Measurements from ENCODE around the gene PRLH. TPM values are rescaled to one million over a fixed set of nuclear protein-coding genes. Genes with fewer than 3 reads are reported as not detected.

The PRLH gene
- polyA plus RNA-seq, 1 experiment: not detected

DNA sequence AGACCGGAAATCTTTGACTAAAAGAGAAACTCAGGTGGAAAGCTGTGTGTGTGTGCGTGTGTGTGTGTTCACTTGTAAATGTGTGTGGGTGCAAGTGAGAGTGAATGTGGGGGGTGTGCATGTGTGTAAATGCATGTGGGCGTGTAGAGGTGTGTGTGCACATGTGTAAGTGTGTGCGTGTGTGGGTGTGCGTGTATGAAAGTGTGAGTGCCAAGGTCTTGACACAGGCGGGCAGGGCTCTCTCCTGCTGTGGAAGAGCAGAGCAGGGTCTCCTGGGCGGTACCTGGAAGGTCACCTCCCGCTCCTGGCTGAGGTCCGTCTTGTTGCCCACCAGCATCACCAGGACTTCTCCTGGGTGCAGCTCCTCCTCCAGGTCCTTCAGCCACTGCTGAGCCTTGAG, 10.6 kb downstream of the PRLH start:
- CTCF ChIA-PET: interaction anchor here (1.5 to 2.5 kb wide), 2 partner anchors 64 to 168 kb away, joined by 8 to 11 read pairs; no protein-coding TSS in a partner anchor

DNA sequence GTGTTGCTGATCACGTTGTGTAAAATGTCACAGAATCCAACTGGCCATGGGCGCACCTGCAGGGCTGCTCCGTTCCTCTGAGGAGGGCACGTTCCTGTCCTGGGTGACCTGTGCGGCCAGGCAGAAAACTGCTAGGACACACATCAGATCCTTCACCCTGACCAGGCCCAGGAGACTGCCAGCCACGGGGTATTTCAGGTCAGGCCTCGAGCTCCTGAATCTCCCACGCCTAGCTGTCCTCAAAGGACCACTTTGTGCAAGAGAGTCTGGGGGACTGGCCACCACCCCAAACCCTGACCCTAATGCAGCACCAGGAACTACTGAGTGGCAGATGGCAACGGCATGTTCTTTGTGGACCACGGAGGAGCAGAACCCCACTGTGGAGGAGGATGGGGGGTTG, 11.1 kb downstream of the PRLH start:
- no peaks in the 10 kb centered on the region for H3K36me3 ChIP-seq (ENCODE audit: control insufficient read depth, insufficient read depth, low read length)
- ChIA-PET CTCF (interaction anchor here (1.5 kb wide), 1 partner anchor 167 kb away, joined by 8 read pairs; no protein-coding TSS in a partner anchor), POLR2A (no interaction called here)
- H3K27me3 ChIP-seq (ENCODE audit: control insufficient read depth, insufficient read depth, low read length): peaks cover 3% of the 10 kb centered on the region; the same call in 1 of the 2 replicates
- DNase-seq (ENCODE audit: low read depth): no peak
- no peak overlapping the region for H3K4me3 ChIP-seq (ENCODE audit: low read depth, low read length)
- TF ChIP-seq, protein P1, sequence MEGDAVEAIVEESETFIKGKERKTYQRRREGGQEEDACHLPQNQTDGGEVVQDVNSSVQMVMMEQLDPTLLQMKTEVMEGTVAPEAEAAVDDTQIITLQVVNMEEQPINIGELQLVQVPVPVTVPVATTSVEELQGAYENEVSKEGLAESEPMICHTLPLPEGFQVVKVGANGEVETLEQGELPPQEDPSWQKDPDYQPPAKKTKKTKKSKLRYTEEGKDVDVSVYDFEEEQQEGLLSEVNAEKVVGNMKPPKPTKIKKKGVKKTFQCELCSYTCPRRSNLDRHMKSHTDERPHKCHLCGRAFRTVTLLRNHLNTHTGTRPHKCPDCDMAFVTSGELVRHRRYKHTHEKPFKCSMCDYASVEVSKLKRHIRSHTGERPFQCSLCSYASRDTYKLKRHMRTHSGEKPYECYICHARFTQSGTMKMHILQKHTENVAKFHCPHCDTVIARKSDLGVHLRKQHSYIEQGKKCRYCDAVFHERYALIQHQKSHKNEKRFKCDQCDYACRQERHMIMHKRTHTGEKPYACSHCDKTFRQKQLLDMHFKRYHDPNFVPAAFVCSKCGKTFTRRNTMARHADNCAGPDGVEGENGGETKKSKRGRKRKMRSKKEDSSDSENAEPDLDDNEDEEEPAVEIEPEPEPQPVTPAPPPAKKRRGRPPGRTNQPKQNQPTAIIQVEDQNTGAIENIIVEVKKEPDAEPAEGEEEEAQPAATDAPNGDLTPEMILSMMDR (IDR thresholded peaks at IDR 0.05; ENCODE audit: insufficient read depth, low read depth, low read length): no peak

More for the DNA sequence above, 10.6 kb downstream of the PRLH start:
- H3K36me3 ChIP-seq (ENCODE audit: control insufficient read depth, insufficient read depth, low read length): no peaks in the 10 kb centered on the region
- no peak overlapping the region for H3K4me3 ChIP-seq (ENCODE audit: low read depth, low read length)
- H3K27me3 ChIP-seq (ENCODE audit: control insufficient read depth, insufficient read depth, low read length): peaks cover 3% of the 10 kb centered on the region; the same call in 1 of the 2 replicates
- POLR2A ChIA-PET: no interaction called here
- DNase-seq (ENCODE audit: low read depth): no peak
- TF ChIP-seq, protein P1 (IDR thresholded peaks at IDR 0.05; ENCODE audit: insufficient read depth, low read depth, low read length): no peak

DNA sequence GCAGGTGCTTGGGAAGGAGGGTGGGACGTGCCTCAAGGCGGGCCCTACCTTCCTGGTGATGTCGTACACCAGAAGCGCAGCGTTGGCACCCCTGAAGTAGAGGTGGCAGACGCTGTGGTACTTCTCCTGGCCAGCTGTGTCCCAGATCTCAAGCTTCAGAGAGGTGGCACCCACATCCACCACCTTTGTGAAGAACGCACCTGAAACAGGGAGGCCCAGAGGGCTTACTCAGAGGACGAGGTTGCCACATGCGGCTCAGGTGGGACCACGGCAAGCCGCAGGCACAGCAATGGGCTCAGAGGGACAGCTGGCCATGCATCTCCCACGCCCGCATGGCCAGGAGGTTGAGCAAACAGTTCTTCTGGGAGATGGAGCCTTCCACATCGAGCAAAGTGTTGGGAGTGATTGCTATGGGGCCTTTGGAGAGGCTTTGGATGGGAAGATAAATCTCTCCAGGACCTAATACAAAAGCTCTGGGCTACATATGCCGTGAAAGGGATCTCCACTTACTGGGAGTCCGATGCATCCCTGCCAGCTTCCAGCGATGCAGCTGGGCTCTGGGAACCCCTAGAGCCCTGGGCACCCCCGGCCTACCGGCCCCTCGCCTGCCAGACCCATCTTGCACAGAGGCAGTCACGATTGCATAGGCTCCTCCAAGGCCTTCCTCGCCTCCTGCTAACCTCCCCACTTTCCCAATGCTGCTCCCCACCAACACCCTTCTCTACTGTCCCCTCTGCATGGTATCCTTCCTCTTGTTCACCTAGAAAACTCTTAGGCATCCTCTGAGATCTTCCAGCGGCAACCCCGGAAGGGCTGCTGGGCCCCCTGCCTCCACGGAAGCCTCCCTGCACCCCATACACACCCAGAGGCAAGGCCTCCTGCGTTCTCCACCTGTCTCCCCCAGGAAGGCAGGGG, 11.8 kb downstream of the PRLH start:
- peaks cover 3% of the 10 kb centered on the region; the same call in 1 of the 2 replicates for H3K27me3 ChIP-seq (ENCODE audit: control insufficient read depth, insufficient read depth, low read length)
- POLR2A ChIA-PET: no interaction called here
- CTCF ChIA-PET: interaction anchor here (0.9 to 1.5 kb wide), 2 partner anchors 66 to 167 kb away, joined by 3 to 8 read pairs; no protein-coding TSS in a partner anchor
- DNase-seq (ENCODE audit: low read depth): no peak
- H3K36me3 ChIP-seq (ENCODE audit: control insufficient read depth, insufficient read depth, low read length): no peaks in the 10 kb centered on the region
- no peak overlapping the region for H3K4me3 ChIP-seq (ENCODE audit: low read depth, low read length)
- TF ChIP-seq, protein P1 (IDR thresholded peaks at IDR 0.05; ENCODE audit: insufficient read depth, low read depth, low read length): no peak

DNA sequence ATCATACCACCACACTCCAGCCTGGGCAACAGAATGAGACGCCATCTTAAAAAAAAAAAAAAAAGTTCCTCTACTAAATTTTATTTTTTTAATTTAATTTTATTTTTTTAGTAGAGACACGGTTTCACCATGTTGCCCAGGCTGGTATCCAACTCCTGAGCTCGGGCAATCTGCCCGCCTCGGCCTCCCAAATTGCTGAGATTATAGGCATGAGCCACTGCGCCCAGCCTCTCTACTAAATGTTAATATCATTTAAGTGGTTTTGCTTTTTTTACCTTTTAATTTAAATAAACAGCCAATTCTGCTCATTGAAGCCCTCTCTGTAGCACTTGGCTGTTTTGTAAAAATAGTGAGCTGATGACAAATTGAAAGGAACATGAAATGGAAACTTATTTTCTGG, 15.0 kb downstream of the PRLH start:
- no peak overlapping the region for H3K4me3 ChIP-seq (ENCODE audit: low read depth, low read length)

More for the DNA sequence above, 15.0 kb downstream of the PRLH start:
- TF ChIP-seq, protein P1 (IDR thresholded peaks at IDR 0.05; ENCODE audit: insufficient read depth, low read depth, low read length): no peak
- POLR2A ChIA-PET: interaction anchor here (0.6 kb wide), 2 partner anchors 10 to 485 kb away, joined by 3 to 11 read pairs; no protein-coding TSS in a partner anchor
- Histone ChIP-seq H3K27me3 (ENCODE audit: control insufficient read depth, insufficient read depth, low read length) (peaks cover 3% of the 10 kb centered on the region; the same call in 1 of the 2 replicates), H3K36me3 (ENCODE audit: control insufficient read depth, insufficient read depth, low read length) (no peaks in the 10 kb centered on the region)
- CTCF ChIA-PET: interaction anchor here (0.6 to 6.0 kb wide), 34 partner anchors 9 to 683 kb away, joined by 3 to 97 read pairs (median 4); no protein-coding TSS in a partner anchor
- DNase-seq (ENCODE audit: low read depth): no peak

Measured in BJ (cell line).